NCI-H2107 treated with DMSO at 0.1 percent for 48 hours (cell line): Measurements from ENCODE around the gene DMWD.

ENCODE experiments used
- DNase-seq: peaks from one replicate; lab custom pipeline; 2025; ENCODE audit not compliant: unreplicated experiment; lab: John Stamatoyannopoulos, UW

Gene DMWD

DNA sequence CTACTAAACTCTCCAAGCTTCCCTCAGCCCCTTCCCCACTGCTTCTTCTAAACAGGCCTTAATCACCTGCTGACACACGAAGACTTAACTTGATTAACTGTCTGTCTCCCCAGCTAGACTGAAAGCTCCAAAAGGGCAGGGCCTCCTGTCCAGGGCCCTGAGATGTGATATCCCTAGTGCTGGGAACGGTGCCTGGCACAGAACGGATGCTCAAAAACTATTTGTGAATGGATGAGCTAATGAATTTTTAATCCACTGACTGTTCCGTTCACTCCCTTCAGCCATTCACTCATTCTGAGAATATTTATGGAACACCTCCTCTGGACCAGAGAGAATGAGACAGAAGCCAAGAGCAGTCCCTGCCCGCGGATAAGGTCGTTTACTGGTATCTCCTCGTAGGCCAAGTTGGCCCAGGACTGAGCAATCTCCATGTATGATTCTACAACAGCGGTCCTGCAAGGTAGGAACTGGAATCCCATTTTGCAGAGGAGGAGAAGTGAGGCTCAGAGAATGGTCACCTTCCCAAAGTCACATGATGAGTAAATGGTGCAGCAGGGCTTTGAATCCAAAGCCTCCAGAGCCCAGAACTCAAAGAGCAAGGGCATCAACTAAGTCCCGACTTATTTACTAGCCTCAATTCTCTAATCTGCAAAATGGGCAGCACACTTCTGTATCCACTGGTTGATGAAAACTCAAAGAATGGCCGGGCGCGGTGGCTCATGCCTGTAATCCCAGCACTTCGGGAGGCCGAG is 3.4 kb downstream of the DMWD start:
- no peak for DNase-seq

GRCh38 chr19:45786533-45786894 is 6.1 kb downstream of the DMWD start:
- DNase-seq: no peak

DNA sequence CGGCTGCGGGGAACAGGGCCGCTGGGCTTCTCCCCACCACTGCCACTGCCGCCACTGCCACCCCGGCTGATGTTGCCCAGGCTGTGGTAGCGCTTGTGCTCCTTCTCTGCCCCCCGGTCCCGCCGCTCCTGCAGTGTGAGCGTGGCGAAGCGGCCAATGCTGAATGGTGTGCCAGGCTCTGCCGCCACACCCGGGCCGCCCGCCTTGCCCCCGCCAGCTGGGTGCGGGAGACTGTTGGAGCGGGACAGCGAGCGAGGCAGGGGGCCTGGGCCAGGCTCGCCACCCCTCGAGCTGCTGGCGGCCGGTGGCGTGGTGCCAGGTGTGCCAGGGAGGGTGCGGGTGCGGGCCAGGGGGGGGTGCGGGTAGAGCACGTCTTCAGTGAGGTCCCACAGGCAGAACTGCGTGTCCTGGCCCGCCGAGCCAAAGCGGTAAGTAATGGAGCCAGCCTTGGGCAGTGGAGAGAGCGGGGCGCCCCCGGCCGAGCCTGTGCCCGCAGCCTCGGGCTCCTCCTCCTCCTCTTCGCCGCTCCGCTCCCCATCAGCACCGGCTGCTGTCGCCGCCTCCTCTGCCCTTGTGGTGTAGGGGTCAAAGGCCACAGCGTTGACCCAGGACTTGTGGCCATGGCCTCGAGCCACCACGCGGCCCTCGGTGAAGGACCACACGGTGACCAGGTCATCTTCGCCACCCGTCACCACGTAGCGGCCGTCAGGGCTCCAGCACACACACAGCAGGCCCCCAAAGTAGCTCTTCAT is 6.7 kb downstream of the DMWD start:
- DNase-seq: no peak

GRCh38 chr19:45785097-45785496 is 7.5 kb downstream of the DMWD start:
- DNase-seq: no peak

- no peak for DNase-seq
Observed at GRCh38 chr19:45784096-45784495, 8.5 kb downstream of the DMWD start.

DNA sequence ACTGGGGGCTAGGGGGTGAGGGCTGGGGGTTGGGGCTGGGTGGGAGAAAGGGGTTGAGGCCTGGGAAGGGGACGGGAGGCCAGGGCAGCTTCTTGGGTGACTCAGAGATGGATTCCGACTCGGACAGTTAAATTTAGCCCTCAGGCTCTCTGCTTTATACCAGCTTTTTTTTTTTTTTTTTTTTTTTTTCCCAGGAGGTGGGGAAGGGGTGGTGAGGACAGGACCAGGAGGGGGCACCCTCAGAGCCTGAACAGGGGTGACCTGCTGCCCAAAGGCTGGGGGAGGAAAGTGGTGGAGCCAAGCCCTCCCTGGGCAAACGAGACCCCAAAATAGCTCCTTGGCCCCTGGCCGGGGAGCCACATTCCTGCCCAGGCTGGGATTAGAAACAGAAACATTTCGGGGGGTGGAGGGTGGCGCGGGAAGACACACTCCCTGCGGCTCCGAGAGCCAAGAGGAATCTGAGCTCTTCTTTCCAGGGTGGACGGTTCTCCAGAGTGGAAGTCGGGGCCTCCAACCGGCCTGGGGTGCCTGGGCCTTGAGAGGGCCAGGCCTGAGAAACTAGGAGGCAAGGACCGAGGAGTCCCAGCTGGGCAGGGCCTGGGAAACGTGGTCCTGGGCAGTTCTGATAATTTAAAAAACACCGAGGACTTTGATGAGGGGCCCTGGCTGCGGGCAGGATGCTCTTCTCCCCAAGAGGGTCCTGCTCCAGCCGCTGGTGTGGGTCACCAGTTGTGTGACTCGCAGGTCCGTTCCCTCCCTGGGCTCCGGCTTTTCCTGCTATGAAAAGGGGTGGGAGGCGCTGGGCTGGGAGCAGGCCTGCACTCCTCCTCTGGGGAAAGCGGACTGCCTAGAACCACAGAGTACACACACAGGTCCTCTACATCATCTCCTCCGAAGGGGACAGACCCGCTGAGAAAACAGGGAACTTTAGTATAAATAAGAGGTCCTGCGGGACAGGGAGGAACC is 9.5 kb downstream of the DMWD start:
- DNase-seq: no peak

GRCh38 chr19:45782162-45782691 is 10.4 kb downstream of the DMWD start, which contains the start of gene DMPK:
TSS of gene DMPK (minus strand) at chr19:45782490. CDS start at chr19:45782352, 138 bp downstream.
- DNase-seq: no peak

DNA sequence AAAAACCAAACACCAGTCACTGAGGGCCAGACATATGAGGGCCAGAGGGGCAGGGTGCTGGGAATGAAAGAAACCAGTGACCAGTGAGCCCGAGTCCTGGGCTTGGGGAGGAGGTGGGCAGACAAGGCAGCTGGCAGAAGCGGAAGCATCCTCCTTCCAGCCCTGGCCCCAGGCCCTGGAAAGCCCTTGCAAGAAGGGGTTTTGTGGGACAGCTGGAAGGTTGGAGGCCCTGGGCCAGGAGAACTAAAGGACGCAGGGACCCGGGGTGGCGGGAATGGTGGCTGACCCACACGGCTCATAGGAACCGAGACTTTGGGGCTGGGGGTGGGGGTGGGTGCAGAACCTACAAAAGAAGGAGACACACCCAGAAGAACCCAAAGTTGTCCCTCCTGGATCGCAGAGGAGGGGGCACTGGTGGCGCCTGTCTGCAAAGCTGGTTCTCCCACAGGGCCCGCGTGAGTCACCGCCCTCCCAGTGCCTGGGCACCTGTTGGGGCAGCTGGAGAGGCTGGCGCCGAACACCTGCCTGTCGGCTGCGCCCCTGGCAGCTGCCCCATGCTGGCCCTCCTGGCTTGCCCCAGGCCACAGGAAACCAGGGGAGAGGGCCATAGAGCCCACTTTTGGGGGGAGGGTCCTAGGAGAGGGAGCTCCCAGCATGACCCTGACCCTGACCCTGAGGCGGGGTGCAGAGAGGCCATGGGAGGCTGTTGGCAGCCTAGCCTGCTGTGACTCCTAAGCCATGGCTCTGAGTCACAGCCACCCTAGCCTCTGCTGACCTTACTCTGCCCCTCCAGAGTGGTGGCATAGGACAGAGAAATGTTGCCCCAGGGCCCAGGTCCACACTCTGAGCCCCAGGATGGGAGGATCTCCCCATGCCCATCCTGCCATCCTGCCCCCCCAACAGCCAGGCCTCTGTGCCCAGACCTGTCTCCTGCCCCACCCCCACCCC is 11.2 kb downstream of the DMWD start:
- DNase-seq: peak; percentile 47

- no peak for DNase-seq
Observed at GRCh38 chr19:45780448-45781213, 12.0 kb downstream of the DMWD start.

- no peak for DNase-seq
Observed at GRCh38 chr19:45780146-45780447, 12.5 kb downstream of the DMWD start.

DNA sequence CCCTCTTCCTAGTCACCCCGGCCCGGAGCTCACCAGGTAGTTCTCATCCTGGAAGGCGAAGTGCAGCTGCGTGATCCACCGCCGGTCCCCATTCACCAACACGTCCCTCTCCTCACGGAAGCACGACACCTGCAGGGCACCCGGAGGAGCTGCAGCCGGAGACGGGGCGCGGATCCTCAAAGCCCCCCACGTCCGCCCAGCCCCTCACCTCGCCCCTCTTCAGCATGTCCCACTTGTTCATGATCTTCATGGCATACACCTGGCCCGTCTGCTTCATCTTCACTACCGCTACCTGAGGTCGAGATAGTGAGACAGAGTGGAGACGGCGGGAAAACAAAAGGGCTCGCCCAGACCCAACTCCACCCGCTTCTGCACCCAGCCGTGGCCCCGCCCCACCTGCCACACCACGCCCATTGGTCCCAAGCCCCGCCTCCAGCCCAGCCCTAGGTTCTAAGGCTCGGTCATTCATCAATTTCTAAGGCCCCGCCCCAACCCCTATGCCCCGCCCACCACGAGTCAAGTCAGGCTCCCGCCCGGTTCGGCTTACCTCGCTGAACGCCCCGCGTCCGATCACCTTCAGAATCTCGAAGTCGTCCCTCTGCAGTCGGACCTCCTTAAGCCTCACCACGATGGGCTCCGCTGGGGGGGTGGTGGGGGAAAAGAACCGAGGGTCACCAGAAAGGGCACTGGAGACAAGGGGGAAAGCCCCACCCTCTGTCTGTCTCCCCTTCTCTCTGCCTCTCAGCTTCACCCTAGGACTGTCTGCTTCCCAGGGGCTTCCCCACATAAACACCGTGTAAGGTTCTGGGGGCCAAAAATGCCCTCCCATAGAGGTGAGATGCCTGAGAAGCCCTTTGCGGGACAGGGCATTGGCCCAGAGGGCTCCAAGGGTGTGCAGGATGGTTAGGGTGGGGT is 13.2 kb downstream of the DMWD start:
- peak; percentile 13 for DNase-seq

- no peak for DNase-seq
Observed at GRCh38 chr19:45778010-45778661, 14.5 kb downstream of the DMWD start.

DNA sequence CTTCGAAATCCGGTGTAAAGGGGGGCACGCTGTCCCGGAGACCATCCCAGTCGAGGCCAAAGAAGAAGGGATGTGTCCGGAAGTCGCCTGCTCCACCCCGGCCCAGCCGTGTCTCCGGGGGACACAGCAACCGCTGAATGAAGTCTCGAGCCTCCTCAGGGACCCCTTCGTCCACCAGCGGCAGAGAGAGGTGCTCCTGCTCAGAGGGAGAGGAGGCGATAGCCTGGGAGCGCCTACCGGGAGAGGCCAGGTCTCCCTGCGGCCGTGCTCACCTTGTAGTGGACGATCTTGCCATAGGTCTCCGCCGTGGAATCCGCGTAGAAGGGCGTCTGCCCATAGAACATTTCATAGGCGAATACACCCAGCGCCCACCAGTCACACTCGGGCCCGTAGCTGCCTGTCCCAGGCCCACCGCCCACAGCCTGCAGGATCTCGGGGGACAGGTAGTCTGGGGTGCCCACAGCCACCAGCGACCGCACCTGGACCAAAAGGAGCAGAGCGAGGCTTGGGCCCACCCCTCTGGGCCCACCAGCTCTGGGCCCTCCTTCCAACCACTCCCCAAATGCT is 15.2 kb downstream of the DMWD start:
- DNase-seq: no peak

- DNase-seq: no peak
Observed at GRCh38 chr19:45774765-45775164, 17.9 kb downstream of the DMWD start.

GRCh38 chr19:45773384-45773783 is 19.3 kb downstream of the DMWD start:
- DNase-seq: no peak

- no peak for DNase-seq
Observed at GRCh38 chr19:45772912-45773311, 19.7 kb downstream of the DMWD start.

- DNase-seq: peak; percentile 20
Observed at GRCh38 chr19:45772130-45772840, 20.4 kb downstream of the DMWD start.
